ENCODE results near the gene ANKS3. TPM values are rescaled to one million over a fixed set of nuclear protein-coding genes. Genes with fewer than 3 reads are reported as not detected.
"Not testable (repeated sequence)": the region's sequence is repeated elsewhere in the genome, so short reads cannot be mapped to it uniquely, and the experiment has no call there.

The ANKS3 gene
- total RNA-seq, 1 donor from 2014 or later = 28.6 TPM

DNA sequence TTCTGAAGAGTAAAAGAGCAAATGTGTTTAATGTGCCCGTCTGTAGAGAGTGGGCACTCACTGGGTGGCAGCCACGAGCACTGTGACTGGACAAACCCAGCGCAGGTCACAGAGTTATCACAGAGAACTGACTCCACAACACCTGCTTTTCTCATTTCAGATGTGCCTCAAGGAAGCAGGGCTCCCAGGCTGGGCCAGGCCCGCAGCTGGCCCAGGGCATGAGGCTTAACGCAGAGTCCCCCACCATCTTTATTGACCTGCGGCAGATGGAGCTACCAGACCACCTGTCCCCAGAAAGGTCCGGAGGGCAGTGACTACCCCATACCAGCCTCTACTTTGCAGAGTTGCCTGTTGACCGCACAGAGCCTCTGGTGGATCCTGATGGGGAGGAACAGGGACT lies 12.1 kb upstream of the ANKS3 start:
- DNase-seq (ENCODE audit: low read depth) = no peak
- Histone ChIP-seq H3K4me3 (ENCODE audit: low read depth, low read length) (no peak overlapping the region), H3K27me3 (ENCODE audit: control insufficient read depth, insufficient read depth, low read length) (peaks cover 3% of the 10 kb centered on the region), H3K36me3 (ENCODE audit: control insufficient read depth, insufficient read depth, low read length) (peaks cover 1% of the 10 kb centered on the region)
- no peak for TF ChIP-seq CTCF (IDR thresholded peaks at IDR 0.05; ENCODE audit: insufficient read depth, low read length, poor library complexity, severe bottlenecking)

GRCh38 chr16:4745274-4745569 lies 11.2 kb upstream of the ANKS3 start:
- peaks cover 3% of the 10 kb centered on the region for H3K27me3 ChIP-seq (ENCODE audit: control insufficient read depth, insufficient read depth, low read length)
- no peak overlapping the region for H3K4me3 ChIP-seq (ENCODE audit: low read depth, low read length)
- no peaks in the 10 kb centered on the region for H3K36me3 ChIP-seq (ENCODE audit: control insufficient read depth, insufficient read depth, low read length)
- no peak for DNase-seq (ENCODE audit: low read depth)
- TF ChIP-seq CTCF (IDR thresholded peaks at IDR 0.05; ENCODE audit: insufficient read depth, low read length, poor library complexity, severe bottlenecking) = no peak

DNA sequence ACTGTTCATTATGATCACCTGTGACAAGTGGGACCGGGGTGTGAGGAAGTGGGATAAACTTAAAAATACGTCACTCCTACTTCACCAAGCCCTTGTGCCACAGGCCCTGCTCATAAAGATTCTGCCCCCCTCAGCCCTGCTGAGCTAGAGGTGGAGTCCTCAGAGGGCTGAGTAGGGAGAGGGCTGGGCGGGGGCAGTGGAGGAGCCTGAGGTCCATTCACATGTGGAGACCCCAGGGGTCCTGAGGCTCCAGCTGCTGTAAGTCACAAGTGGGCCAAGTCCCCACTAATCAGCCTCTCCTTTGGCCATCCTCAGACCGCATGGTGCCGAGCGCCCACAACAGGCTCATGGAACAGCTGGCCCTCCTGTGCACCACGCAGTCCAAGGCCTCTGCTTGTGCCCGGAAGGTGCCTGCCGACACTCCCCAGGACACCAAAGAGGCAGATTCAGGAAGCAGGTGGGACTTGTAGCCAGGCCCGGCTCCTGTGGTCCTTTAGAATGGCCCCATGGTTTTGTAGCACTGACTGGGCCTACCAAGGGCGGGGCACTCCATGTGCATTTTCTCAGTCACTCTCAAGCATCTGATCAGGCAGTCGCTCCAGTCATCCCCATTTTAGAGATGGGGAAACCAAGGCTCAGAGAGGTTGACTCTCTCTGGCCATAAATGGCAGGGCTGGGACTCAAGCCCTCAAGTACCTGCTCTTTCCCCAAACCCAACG lies 10.6 kb upstream of the ANKS3 start:
- no peak overlapping the region for H3K4me3 ChIP-seq (ENCODE audit: low read depth, low read length)
- peaks cover 3% of the 10 kb centered on the region for H3K27me3 ChIP-seq (ENCODE audit: control insufficient read depth, insufficient read depth, low read length)
- TF ChIP-seq CTCF (IDR thresholded peaks at IDR 0.05; ENCODE audit: insufficient read depth, low read length, poor library complexity, severe bottlenecking) = no peak
- no peaks in the 10 kb centered on the region for H3K36me3 ChIP-seq (ENCODE audit: control insufficient read depth, insufficient read depth, low read length)
- no peak for DNase-seq (ENCODE audit: low read depth)

DNA sequence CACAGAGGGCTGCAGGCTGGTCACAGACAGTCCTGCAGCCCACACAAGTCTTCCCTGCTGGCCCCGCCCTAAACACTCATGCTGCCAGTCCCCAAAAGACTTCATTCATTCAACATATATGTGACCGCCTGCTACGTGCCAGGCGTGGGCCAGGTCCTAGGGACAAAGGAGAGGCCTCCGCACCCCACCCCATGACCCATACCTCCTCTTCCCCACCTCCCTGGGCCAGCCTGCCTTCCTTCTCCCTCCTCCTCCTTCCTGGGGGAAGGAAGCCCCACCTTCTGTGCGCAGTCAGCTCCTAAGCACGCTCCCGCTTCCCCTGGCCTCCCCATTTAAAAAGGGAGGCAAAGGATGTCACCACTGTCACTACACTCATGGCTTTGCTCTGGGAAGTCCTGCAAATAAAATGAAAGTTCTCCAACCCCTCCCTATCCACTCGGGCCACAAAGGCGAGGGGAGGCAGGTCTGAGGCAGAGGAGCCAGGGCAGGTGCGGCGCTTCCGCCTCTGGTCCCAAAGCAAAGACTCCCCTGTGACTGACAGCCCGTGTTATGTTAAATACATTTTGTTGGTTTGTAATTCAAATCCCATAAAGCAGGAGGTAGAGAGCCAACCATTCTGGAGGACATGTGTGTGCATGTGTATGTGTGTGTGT lies 9.3 kb upstream of the ANKS3 start:
- Histone ChIP-seq H3K4me3 (ENCODE audit: low read depth, low read length) (no peak overlapping the region), H3K27me3 (ENCODE audit: control insufficient read depth, insufficient read depth, low read length) (peaks cover 3% of the 10 kb centered on the region), H3K36me3 (ENCODE audit: control insufficient read depth, insufficient read depth, low read length) (no peaks in the 10 kb centered on the region)
- no peak for DNase-seq (ENCODE audit: low read depth)
- no peak for TF ChIP-seq CTCF (IDR thresholded peaks at IDR 0.05; ENCODE audit: insufficient read depth, low read length, poor library complexity, severe bottlenecking)

- not testable (repeated sequence) for DNase-seq (ENCODE audit: low read depth); H3K27me3 ChIP-seq (ENCODE audit: control insufficient read depth, insufficient read depth, low read length); H3K36me3 ChIP-seq (ENCODE audit: control insufficient read depth, insufficient read depth, low read length); H3K4me3 ChIP-seq (ENCODE audit: low read depth, low read length)
Observed at GRCh38 chr16:4738370-4738769, 4.3 kb upstream of the ANKS3 start.

DNA sequence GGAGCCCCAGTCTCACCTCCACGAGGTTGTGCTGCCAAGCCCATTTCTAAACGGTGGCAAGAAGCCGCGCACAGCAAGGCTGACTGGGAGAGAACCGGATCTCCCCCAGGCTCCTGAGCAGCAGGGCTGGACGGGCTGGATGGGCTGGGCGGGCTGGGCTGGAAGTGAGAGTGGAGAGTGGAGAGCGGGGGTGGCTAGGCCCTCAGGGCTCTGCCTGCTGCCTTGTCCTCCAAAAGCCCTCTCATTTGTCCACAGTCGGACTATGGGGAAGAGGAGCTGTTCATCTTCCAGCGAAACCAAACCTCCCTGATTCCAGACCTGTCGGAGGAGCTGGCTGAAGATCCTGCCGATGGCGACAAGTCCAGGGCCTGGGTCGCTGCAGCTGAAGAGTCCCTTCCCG lies 3.5 kb upstream of the ANKS3 start:
- TF ChIP-seq CTCF (IDR thresholded peaks at IDR 0.05; ENCODE audit: insufficient read depth, low read length, poor library complexity, severe bottlenecking) = no peak
- no peak for DNase-seq (ENCODE audit: low read depth)

More for the DNA sequence above, 3.5 kb upstream of the ANKS3 start:
- H3K4me3 ChIP-seq (ENCODE audit: low read depth, low read length) = no peak overlapping the region
- H3K36me3 ChIP-seq (ENCODE audit: control insufficient read depth, insufficient read depth, low read length) = no peaks in the 10 kb centered on the region
- H3K27me3 ChIP-seq (ENCODE audit: control insufficient read depth, insufficient read depth, low read length) = no peaks in the 10 kb centered on the region

Data from kidney epithelial cell (primary cell).